ENCODE results near the gene CD2AP.
"Not testable (repeated sequence)": the region's sequence is repeated elsewhere in the genome, so short reads cannot be mapped to it uniquely, and the experiment has no call there.

Gene CD2AP, protein sequence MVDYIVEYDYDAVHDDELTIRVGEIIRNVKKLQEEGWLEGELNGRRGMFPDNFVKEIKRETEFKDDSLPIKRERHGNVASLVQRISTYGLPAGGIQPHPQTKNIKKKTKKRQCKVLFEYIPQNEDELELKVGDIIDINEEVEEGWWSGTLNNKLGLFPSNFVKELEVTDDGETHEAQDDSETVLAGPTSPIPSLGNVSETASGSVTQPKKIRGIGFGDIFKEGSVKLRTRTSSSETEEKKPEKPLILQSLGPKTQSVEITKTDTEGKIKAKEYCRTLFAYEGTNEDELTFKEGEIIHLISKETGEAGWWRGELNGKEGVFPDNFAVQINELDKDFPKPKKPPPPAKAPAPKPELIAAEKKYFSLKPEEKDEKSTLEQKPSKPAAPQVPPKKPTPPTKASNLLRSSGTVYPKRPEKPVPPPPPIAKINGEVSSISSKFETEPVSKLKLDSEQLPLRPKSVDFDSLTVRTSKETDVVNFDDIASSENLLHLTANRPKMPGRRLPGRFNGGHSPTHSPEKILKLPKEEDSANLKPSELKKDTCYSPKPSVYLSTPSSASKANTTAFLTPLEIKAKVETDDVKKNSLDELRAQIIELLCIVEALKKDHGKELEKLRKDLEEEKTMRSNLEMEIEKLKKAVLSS

DNA sequence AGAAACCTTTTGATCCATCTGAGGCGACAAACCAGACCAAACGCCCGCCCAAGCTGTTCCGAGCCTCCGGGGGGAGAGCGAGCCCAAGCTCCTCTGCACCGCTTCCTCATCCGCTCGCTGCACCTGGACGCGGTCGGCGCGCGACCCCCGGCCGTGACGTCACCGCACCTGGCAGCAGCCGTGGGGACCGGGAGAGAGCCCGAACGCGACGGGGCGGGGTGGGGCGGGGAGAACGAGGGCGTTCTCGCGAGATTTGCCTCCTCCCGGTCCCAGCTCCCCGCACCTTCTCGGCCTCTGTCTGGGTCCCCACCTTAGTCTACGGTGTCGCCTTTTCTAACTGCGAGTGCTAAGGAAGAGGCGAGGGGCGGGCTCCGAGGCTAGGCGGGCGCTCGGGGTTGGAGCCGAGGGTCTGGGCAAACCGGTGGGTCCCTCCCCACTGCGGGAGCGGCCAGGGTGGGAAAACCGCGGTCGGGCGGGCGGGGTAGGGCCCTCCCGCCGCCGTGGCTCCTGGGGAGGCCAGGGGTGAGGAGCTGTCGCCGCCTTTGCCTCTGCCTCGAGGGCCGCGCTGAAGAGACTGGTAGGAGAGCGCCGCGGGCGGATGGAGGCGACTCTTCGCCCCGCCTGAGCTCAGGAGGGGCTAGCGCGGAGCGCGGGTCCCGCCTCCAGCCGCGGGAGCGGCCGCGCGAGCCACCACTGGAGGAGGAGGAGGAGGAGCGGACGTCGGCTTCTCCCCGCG is at the start of gene CD2AP:
Gene CD2AP, plus strand, starts transcription at position 293 of the 736 bp plus-strand sequence. CDS start 456 bp downstream, outside the sequence.
- peak within 1 kb of the TSS; percentile 89 for H3K4me3 ChIP-seq (ENCODE audit: low read depth, low read length)

DNA sequence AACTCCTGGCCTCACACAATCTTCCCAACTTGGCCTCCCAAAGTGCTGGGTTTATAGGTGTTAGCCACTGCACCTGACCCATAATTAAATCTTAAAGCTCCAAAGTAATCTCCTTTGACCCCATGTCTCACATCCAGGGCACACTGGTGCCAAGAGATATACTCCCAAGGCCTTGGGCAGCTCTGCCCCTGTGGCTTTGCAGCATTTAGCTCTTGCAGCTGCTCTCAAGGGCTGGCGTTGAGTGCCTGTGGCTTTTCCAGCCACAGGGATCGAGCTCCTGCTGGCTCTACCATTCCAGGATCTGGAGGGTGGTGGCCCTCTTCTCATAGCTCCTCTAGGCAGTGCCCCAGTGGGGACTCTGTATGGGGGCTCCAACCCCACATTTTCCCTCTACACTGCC is 49.3 kb upstream of the CD2AP start:
- H3K4me3 ChIP-seq (ENCODE audit: low read depth, low read length), result no peak overlapping the region

DNA sequence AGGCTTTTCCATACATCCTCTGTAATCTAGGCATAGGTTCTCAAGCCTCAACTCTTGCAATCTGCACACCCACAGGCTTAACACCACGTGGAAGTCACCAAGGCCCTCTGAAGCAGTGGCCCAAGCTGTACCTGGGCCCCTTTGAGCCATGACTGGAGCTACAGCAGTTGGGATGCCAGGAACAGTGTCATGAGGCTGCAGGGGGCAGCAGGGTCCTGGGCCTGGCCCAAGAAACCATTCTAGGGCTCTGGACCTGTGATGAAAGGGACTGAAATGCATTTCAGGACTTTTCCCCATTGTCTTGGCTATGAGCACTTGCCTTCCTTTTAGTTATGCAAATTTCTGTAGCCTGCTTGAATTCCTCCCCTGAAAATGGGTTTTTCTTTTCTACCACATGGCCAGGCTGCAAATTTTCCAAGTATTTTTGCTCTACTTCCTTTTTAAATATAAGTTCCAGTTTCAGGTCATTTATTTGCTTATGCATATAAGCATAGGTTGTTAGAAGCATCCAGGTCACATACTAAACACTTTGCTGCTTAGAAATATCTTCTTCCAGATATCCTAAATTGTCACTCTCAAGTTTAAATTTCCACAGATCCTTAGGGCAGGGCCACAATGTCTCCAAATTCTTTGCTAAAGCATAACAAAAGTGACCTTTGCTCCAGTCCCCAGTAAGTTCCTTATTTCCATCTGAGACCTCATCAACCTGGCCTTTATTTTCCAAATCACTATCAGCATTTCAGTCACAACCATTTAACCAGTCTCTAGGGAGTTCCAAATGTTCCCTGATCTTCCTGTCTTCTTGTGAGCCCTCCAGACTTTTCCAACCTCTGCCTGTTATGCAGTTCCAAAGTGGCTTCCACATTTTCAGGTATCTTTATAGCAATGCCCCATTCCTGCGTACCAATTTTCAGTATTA is 48.6 kb upstream of the CD2AP start:
- no peak overlapping the region for H3K4me3 ChIP-seq (ENCODE audit: low read depth, low read length)

DNA sequence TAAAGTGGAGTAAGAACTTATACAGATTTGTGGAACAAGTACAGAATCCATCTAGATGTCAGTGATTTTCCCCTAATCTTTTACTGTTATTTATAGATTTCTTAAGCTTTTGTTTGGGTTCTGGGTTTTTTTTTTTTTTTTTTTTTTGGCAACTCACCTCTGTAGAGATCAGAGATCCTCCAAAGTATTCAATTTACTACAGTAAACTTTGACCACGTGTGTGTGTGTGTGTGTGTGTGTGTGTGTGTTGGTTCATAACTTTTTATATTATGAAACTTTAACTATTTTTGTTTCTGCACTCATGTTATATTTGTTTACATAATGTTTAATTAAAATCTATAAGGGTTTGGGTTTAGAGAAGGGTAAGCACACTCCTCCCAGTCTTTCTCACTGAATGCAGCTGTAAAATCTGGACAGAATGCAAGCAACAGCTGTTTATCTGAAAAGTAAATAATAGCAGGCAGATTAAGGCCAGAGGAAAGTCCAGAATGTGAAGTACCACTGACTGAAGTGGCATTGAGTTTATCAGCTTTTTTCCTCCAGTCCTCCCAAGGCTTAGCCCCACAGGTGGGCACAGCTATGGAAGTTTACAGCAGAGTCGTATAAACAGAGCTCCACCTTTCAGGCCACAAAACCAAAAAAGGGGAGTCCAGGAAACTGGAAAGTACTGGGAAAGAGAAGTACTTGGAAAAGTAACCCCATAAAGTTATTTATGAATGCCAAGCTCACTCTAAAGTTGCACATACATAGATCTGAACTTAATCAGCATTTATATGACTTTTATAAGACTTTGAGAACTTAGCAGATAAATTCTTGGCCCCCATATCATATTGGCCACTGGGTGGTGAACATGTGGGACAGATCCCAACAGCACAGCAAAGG is 43.0 kb upstream of the CD2AP start:
- no peak overlapping the region for H3K4me3 ChIP-seq (ENCODE audit: low read depth, low read length)

DNA sequence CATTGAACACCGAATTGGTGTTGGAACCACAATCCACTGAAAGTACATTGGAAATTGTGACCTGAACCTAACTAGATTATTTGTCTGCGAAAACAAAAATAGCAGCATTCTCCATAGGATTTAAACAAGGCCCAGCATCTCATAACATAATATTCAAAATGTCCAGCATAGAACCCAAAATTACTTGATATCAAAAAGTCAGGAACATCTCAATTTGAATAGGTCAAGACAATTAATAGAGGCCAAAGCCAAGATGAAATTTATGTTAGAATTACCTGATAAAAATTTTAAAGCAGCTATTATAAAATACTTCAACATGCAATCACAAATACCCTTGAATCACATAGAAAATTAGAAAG is 42.4 kb upstream of the CD2AP start:
- no peak overlapping the region for H3K4me3 ChIP-seq (ENCODE audit: low read depth, low read length)

DNA sequence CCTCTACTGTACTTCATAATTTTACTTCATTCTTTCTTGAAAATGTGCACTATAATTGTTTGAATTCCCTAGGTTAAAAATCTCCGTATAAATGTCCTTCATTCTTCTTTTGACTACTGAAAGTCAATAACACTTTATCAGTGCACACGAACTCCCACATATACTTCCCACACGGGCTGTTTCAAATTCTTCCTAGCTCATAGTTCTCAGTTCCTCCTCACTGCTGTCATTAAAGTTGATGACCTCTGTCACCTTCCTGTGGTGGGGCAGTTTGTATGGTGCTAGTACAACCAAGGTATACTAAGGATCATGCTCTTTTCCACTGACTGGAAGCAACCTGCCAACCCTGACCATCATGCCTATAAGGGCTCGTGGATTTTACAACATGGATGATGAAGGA is 40.0 kb upstream of the CD2AP start:
- H3K4me3 ChIP-seq (ENCODE audit: low read depth, low read length), result no peak overlapping the region

DNA sequence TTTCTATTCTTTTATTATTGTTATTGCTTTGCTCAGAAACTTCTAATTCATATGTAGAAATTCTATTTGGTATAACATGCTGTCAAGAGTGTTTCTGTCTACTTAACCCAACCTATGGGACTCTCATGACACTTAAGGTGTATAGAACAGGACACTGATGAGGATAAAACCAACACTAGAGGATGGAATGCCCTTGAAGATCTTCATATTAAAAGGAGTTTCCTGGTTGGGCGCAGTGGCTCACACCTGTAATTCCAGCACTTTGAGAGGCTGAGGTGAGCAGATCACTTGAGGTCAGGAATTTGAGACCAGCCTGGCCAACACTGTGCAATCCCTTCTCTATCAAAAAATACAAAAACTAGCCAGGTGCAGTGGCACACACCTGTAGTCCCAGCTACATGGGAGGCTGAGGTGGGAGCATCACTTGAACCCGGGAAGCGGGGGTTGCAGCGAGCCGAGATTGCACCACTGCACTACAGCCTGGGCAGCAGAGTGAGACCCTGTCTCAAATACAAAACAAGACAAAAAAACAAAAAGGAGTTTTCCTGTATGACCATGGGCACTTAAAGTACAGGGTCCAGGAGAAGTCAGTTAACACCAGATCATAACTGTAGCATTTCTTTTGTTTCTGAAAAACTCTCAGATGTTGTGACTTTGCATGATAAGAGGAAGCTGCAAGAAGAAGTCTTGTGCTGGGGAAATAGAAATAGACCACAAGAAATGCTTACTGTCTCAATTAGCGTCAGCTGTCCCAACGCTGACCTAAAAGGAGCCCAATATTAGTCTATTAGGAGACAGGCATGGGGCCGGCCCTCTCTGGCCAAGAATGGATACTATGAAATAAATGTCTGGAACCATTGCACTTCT is 38.9 kb upstream of the CD2AP start:
- H3K4me3 ChIP-seq (ENCODE audit: low read depth, low read length), result no peak overlapping the region

DNA sequence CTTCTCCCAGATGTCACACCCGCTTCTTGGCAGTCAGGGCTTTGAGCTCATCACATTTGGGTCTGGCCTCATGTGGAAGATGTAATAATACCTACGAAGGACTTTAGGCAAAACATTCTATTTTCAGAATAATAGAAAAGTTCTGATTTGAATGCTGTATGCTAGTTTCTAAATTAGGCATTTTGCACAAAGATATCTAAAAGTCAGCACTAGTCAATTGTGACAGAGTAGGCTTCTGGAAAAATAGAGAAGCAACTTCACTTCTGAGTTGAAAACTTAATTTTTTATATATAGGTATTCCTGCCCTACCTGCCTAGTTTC is 38.3 kb upstream of the CD2AP start:
- H3K4me3 ChIP-seq (ENCODE audit: low read depth, low read length), result no peak overlapping the region

DNA sequence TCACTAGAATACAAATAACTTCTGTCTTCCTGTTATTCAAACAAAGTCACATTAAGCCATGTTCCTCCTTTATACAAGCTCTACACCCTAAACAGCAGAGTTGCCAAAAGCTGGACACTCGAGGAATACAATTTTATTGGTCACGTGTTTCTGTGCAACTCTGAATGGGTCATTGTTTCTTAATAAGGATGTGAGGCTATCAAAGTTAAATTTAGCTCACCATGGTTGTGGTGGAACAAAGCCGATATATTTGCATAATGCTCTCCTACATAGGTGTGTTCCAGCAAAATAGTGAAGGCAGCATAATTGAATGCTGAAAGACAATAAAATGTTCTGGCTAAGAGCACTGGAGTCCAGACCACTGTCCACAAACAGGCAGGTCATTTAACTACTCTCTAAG is 36.9 kb upstream of the CD2AP start:
- H3K4me3 ChIP-seq (ENCODE audit: low read depth, low read length), result no peak overlapping the region

DNA sequence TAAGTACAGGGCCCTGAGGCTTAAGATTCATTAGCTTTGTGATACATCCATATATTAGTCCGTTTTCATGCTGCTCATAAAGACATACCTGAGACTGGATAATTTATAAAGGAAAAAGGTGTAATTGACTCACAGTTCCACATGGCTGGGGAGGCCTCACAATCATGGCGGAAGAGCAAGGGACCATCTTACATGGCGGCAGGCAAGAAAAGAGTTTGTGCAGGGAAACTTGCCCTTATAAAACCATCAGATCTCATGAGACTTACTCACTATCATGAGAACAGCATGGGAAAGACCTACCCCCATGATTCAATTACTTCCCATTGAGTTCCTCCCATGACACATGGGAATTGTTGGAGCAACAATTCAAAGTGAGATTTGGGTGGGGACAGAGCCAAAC is 32.6 kb upstream of the CD2AP start:
- not testable (repeated sequence) for H3K4me3 ChIP-seq (ENCODE audit: low read depth, low read length)

DNA sequence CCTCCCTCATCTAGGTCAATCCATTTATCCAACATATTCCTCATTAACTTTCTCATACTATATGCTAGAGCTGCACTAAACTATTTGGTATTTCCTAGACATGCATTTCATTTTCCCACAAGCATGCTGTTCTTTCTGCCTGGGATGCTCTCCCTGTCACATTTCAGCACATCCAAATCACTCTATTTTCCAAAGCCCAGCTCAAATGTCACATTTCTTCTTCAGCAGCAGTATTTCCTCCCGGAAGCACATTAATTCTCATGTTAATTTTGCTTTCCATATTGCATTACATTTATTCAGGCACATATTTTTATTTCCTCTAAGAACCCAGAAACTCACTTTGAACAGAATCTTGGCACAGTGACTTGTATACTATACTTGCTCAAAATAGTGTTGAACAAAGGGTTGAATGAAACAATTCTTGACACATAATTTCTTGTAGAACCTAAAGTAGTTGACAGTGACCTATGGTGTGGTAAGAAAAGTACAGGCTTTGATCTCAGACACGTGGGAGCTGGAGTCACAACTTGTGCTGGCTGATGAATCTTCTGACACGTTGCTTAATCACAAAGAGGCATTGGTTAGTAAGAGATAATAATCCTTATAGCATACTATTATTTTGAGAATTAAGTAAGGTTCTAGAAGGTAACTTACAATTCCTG is 30.8 kb upstream of the CD2AP start:
- no peak overlapping the region for H3K4me3 ChIP-seq (ENCODE audit: low read depth, low read length)

DNA sequence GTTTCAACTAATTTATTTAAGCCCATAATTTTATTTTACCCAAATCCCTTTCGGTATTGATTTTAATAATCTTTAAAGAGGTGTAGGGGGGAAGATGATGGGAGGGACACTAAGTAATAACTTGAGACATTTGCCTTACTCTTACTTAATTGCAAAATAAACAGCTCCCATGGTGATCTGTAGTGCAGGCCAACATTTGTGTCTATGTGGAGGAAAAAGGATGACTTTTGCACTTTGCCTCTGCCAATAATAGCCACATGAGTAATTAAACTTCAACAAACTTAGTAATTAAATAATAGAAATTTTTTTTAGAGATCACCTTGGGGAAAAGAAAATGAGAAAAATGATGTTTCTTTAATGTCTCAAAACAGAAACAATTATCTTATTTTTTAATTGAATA is 29.9 kb upstream of the CD2AP start:
- H3K4me3 ChIP-seq (ENCODE audit: low read depth, low read length), result no peak overlapping the region

DNA sequence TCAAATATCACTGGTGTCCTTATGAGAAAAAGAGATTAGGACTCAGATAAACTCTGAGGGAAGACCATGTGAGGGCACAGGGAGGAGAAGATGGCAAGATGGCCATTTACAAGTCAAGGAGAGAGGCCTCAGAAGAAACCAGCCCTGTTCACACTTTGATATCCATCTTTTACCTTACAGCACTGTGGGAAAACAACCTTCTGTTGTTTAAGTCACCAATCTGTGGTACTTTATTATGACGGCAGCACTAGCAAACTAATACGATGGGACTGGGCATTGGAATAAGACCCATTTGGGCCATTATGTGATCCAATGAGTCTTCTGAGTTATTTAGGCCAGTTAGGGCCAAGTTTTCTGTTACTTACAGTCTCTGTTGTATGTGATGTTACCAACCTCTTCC is 26.4 kb upstream of the CD2AP start:
- no peak overlapping the region for H3K4me3 ChIP-seq (ENCODE audit: low read depth, low read length)

DNA sequence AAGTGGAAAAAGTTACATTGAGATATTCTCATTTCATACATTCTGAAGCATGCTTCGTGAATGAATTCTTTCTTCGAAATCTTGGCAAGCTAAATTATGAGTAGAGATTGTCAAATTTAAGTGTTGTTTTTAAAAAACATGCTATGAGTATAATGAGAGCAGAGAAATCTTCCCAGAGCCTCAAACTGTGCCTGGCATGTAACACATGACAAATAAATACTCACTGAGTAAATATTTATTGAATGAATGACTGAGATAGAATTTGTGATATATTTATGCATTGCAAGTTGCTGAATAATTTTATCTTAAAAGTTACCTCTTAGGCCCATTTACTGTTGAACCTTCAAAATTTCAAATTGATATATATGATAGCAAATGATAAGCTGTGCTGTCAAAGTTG is 24.7 kb upstream of the CD2AP start:
- no peak overlapping the region for H3K4me3 ChIP-seq (ENCODE audit: low read depth, low read length)

DNA sequence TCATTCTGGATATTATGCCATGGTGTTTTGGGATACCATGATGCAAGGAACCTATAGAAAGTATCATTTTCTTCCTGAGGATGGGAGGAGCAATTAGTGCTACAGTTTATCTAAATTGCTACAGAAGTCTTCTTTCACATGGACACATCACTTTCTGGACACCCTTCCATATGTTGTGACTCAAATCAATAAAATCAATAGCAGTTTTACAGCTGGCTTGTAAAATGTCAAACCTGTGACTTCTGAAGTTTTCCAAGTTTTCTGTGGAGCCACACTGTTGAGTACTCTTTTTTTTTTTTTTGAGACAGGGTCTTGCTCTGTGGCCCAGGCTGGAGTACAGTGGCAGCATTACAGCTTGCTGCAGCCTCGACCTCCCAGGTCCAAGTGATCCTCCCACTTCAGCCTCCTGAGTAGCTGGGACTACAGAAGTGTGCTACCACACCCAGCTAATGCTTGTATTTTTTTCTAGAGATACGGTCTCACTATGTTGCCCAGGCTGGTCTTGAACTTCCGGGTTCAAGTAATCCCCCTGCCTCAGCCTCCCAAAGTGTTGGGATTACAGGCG is 24.1 kb upstream of the CD2AP start:
- no peak overlapping the region for H3K4me3 ChIP-seq (ENCODE audit: low read depth, low read length)

DNA sequence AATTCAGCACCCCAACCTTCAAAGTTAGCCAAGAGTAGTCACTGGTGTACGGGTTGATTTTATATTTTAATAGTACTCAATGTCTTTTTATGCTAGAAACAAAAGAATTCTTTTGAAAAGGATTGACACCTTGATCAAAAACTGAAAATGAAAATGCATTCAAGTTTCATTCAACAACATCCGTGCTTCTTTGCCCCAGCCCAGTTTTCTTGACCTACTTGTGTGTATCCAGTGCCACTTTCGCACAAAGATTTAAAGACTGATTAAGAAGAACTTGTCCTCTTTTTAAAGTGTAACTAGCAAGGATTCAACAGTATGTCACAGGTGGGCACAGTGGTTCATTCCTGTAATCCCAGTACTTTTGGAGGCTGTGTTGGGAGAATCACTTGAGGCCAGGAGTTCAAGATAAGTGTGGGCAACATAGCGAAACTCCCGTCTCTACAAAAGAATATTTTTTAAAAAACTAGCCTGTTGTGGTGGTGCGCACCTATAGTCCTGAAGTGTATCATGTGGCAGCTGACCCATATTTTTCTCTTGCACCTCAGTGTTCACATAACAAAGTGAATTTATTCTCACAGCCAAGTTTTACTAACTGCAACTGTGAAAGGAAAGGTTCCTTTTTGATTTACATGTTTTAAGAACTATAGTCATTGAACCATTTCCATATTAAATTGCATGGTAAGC is 22.7 kb upstream of the CD2AP start:
- no peak overlapping the region for H3K4me3 ChIP-seq (ENCODE audit: low read depth, low read length)

DNA sequence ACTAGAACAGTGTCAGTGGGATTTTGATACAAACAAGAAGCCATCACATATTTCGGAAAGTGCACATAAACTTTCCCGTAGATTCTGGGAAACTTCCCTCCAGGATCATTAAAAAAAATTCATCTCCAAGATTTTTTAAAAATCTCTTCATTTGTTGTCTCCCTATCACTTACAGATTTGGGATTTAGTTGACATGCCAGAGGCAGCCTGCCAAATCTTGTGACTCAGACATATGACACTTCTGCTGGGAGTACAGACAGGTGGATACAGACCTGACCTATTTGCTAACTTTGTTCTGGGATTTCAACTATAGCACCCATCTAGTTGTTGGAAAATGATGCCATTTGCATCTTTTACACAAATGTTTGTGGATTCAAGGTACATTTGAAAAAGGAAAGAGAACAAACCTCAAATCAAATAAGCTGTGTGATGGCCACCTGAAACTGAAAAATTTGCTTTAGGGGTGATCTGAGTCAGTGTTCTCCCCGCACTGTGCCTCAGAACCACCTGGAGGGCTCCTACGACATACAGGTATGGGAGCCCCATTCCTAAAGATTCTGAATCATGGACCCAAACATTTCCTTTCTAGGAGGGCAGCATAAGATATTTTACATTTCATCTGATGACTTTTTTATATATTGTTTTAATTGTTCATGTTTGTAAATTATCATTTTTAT is 21.9 kb upstream of the CD2AP start:
- no peak overlapping the region for H3K4me3 ChIP-seq (ENCODE audit: low read depth, low read length)
